CD14-positive monocyte (primary cell): Measurements from ENCODE around the gene UQCR10. TPM values are rescaled to one million over a fixed set of nuclear protein-coding genes. Genes with fewer than 3 reads are reported as not detected.

ENCODE experiments used
- DNase-seq, 3 donors: peaks; one replicate each; pipeline ENCODE4 v3.0.0-alpha.2; 2011 to 2022
- H2AFZ ChIP-seq: 2 replicates; pipeline ENCODE4 v1.6.0; 2012; ENCODE audit warnings: mild to moderate bottlenecking, low read depth, low read length, inconsistent platforms; ENCODE audit not compliant: insufficient read depth, poor library complexity, severe bottlenecking
- H3K27ac ChIP-seq, 2 donors: 1 replicate in 1 of 2; 2 replicates in 1 of 2; pipeline ENCODE4 v1.5.1; 2012 to 2013; ENCODE audit warnings: low read length in 2 of 2, control low read depth in 1 of 2, inconsistent platforms in 1 of 2, low read depth in 1 of 2, mild to moderate bottlenecking in 1 of 2
- H3K27me3 ChIP-seq, 2 donors: one replicate each; pipeline versions ENCODE4 v1.6.0 to v1.6.1; 2011 to 2013; ENCODE audit warnings: low read length in 2 of 2; ENCODE audit not compliant: control insufficient read depth in 2 of 2, insufficient read depth in 2 of 2
- H3K36me3 ChIP-seq, 2 donors: replicated peaks in 1 of 2; 1 replicate in 1 of 2; 2 replicates in 1 of 2; pipeline versions ENCODE4 v1.5.1 to v1.6.1; 2012 to 2013; ENCODE audit warnings: low read length in 2 of 2, control low read depth in 1 of 2, inconsistent platforms in 1 of 2, mild to moderate bottlenecking in 1 of 2; ENCODE audit not compliant: insufficient read depth in 2 of 2, control insufficient read depth in 1 of 2
- H3K4me1 ChIP-seq, 2 donors: 1 replicate in 1 of 2; 2 replicates in 1 of 2; pipeline versions ENCODE4 v1.5.1 to v1.6.1; 2012 to 2013; ENCODE audit warnings: low read length in 2 of 2, control low read depth in 1 of 2, inconsistent platforms in 1 of 2, mild to moderate bottlenecking in 1 of 2, moderate library complexity in 1 of 2; ENCODE audit not compliant: insufficient read depth in 2 of 2, control insufficient read depth in 1 of 2
- H3K4me2 ChIP-seq: replicated peaks from 2 replicates; pipeline ENCODE3; 2012; ENCODE audit warnings: low read length, moderate library complexity, mild to moderate bottlenecking; ENCODE audit not compliant: poor library complexity, severe bottlenecking; ENCODE audit errors: extremely low read depth
- H3K4me3 ChIP-seq, 3 experiments: fragments of 200-600 bp in 1 of 3; sonication (generic) in 1 of 3; replicated peaks in 1 of 3; 1 replicate in 2 of 3; 2 replicates in 1 of 3; pipeline ENCODE4 v1.5.1; 2011 to 2013; ENCODE audit warnings: low read length in 3 of 3, mild to moderate bottlenecking in 3 of 3, control low read depth in 2 of 3, low read depth in 2 of 3, inconsistent platforms in 1 of 3, moderate library complexity in 1 of 3
- H3K79me2 ChIP-seq: 2 replicates; pipeline ENCODE4 v1.6.0; 2012; ENCODE audit warnings: mild to moderate bottlenecking, control low read depth, inconsistent platforms, low read length, moderate library complexity; ENCODE audit not compliant: insufficient read depth
- H3K9ac ChIP-seq: 2 replicates; pipeline ENCODE4 v1.6.0; 2017; ENCODE audit warnings: low read length, mild to moderate bottlenecking; ENCODE audit not compliant: insufficient read depth, poor library complexity, severe bottlenecking
- H3K9me3 ChIP-seq, 2 donors: replicated peaks in 1 of 2; 1 replicate in 1 of 2; 2 replicates in 1 of 2; pipeline versions ENCODE4 v1.5.1 to v1.6.1; 2012 to 2013; ENCODE audit warnings: low read length in 2 of 2, control low read depth in 1 of 2; ENCODE audit not compliant: control insufficient read depth in 1 of 2, insufficient read depth in 1 of 2
- H4K20me1 ChIP-seq: 2 replicates; pipeline ENCODE4 v1.6.0; 2012; ENCODE audit warnings: mild to moderate bottlenecking, low read length, control low read depth, moderate library complexity; ENCODE audit not compliant: insufficient read depth
- H3K27ac Mint-ChIP-seq, 7 donors: one replicate each; pipeline ENCODE4 v1.8.0; 2020; ENCODE audit warnings: mild to moderate bottlenecking in 7 of 7, mixed read lengths in 7 of 7, moderate library complexity in 6 of 7, inconsistent platforms in 2 of 7
- H3K27me3 Mint-ChIP-seq, 3 donors: one replicate each; pipeline ENCODE4 v1.8.0; 2021 to 2022; ENCODE audit warnings: low read depth in 3 of 3, mild to moderate bottlenecking in 3 of 3, mixed read lengths in 3 of 3, moderate library complexity in 3 of 3, inconsistent platforms in 1 of 3
- H3K36me3 Mint-ChIP-seq, 2 donors: one replicate each; pipeline ENCODE4 v1.8.0; 2020; ENCODE audit warnings: mixed read lengths in 2 of 2, inconsistent platforms in 1 of 2, mild to moderate bottlenecking in 1 of 2
- H3K4me1 Mint-ChIP-seq: one replicate; pipeline ENCODE4 v1.8.0; 2020; ENCODE audit warnings: mild to moderate bottlenecking, mixed read lengths
- H3K4me3 Mint-ChIP-seq, 2 donors: one replicate each; pipeline ENCODE4 v1.8.0; 2020; ENCODE audit warnings: mild to moderate bottlenecking in 2 of 2, mixed read lengths in 2 of 2, moderate library complexity in 1 of 2
- H3K9me3 Mint-ChIP-seq, 7 donors: one replicate each; pipeline ENCODE4 v1.8.0; 2020 to 2022; ENCODE audit warnings: mixed read lengths in 7 of 7, mild to moderate bottlenecking in 6 of 7, moderate library complexity in 6 of 7, inconsistent platforms in 2 of 7
- WGBS: methylation state at CpG from one replicate; pipeline ENCODE4 v1.1.5; 2013; ENCODE audit warnings: missing lambda C conversion rate; ENCODE audit not compliant: insufficient coverage; 5-methylcytosine and 5-hydroxymethylcytosine counted together
- intact Hi-C, 2 donors: fragments of 100-400 bp; cut with micrococcal nuclease; formaldehyde crosslinking; loops; one replicate each; pipeline versions ENCODE4 v1.15.0 to v1.15.1; 2023
- polyA plus RNA-seq, 3 donors: library from polyadenylated mRNA; depleted of rRNA in 1 of 3; unstranded in 2 of 3; stranded (reverse) in 1 of 3; fragments of 300-500 nt in 2 of 3; fragments of >200 nt in 1 of 3; fragmentation: Illumina TruSeq in 2 of 3; gene quantifications; 1 replicate in 2 of 3; 2 replicates in 1 of 3; pipeline ENCODE4 v1.2.3, GENCODE V29; 2012 to 2021
- TF ChIP-seq, protein P1 (sequence below): fragments of 200-600 bp; IDR thresholded peaks from one replicate; pipeline ENCODE4 v1.8.0; 2022; ENCODE audit warnings: antibody characterized with exemption, mild to moderate bottlenecking

Gene UQCR10
- polyA plus RNA-seq, 3 donors, result 99.0 to 314 (median 287) TPM

DNA sequence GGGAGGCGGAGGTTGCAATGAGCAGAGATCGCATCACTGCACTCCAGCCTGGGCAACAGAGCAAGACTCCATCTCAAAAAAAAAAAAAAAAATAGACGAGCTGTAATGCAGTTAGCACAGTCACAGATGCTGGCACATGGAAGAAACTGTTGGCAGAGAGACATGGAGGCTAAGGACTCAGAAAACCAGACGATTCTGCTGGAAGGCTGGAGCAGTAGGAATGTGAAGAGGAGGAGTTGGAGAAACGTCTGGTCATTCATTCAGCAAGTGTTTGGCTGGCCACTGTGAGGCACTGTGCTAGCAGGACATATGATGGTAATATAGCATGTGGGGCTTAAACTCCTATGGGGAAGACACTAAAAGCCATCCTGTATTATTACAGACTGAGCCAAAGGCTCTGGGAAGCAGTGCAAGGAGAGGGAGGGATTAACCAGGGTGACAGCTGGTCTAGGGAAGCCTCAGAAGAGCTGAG lies 5.0 kb downstream of the UQCR10 start:
- TF ChIP-seq, protein P1, sequence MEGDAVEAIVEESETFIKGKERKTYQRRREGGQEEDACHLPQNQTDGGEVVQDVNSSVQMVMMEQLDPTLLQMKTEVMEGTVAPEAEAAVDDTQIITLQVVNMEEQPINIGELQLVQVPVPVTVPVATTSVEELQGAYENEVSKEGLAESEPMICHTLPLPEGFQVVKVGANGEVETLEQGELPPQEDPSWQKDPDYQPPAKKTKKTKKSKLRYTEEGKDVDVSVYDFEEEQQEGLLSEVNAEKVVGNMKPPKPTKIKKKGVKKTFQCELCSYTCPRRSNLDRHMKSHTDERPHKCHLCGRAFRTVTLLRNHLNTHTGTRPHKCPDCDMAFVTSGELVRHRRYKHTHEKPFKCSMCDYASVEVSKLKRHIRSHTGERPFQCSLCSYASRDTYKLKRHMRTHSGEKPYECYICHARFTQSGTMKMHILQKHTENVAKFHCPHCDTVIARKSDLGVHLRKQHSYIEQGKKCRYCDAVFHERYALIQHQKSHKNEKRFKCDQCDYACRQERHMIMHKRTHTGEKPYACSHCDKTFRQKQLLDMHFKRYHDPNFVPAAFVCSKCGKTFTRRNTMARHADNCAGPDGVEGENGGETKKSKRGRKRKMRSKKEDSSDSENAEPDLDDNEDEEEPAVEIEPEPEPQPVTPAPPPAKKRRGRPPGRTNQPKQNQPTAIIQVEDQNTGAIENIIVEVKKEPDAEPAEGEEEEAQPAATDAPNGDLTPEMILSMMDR, result peak; percentile 17
- peaks cover 9 to 13% of the 10 kb centered on the region in 2 donors for H3K4me1 ChIP-seq
- no peak overlapping the region for H3K4me3 Mint-ChIP-seq
- H3K27ac Mint-ChIP-seq, result peak overlapping the region in 1 of 7 donors; percentile 87
- no peak for DNase-seq
- H4K20me1 ChIP-seq, result no peaks in the 10 kb centered on the region
- peaks cover 12 to 29% of the 10 kb centered on the region in 2 donors for H3K36me3 ChIP-seq
- H3K9me3 Mint-ChIP-seq, result no peaks in the 10 kb centered on the region
- H3K9ac ChIP-seq, result no peak overlapping the region
- H3K9me3 ChIP-seq, result no peaks in the 10 kb centered on the region
- peaks cover 0 to 2% (median 2%) of the 10 kb centered on the region in 3 donors for H3K27me3 Mint-ChIP-seq
- WGBS, result 81% methylated on average over 5 of the region's 5 CpGs
- peaks cover 14% of the 10 kb centered on the region for H3K4me1 Mint-ChIP-seq
- no peak overlapping the region for H3K4me2 ChIP-seq
- peaks cover 24% of the 10 kb centered on the region for H3K79me2 ChIP-seq
- intact Hi-C loops, result no loop called here
- H3K27ac ChIP-seq, result no peak overlapping the region
- H2AFZ ChIP-seq, result no peak overlapping the region
- no peaks in the 10 kb centered on the region for H3K27me3 ChIP-seq
- peaks cover 20 to 24% of the 10 kb centered on the region in 2 donors for H3K36me3 Mint-ChIP-seq
- H3K4me3 ChIP-seq, result no peak overlapping the region

- intact Hi-C loops, result no loop called here
These were observed 6.1 kb downstream of the UQCR10 start for GRCh38 chr22:29773233-29773632.

More at GRCh38 chr22:29773233-29773632, 6.1 kb downstream of the UQCR10 start:
- Histone ChIP-seq H2AFZ (no peak overlapping the region), H3K27me3 (no peaks in the 10 kb centered on the region), H3K36me3 (peaks cover 12 to 29% of the 10 kb centered on the region in 2 donors), H3K4me1 (peaks cover 2 to 5% of the 10 kb centered on the region in 2 donors), H3K4me2 (no peak overlapping the region), H3K9me3 (no peaks in the 10 kb centered on the region), H4K20me1 (no peaks in the 10 kb centered on the region), H3K79me2 (peaks cover 14% of the 10 kb centered on the region), H3K9ac (no peak overlapping the region), H3K27ac (no peak overlapping the region), H3K4me3 (no peak overlapping the region)
- H3K36me3 Mint-ChIP-seq, result peaks cover 20 to 24% of the 10 kb centered on the region in 2 donors
- TF ChIP-seq, protein P1, result no peak
- H3K4me3 Mint-ChIP-seq, result no peak overlapping the region
- 83% methylated on average over 1 of the region's 2 CpGs for WGBS
- peaks cover 0 to 5% (median 2%) of the 10 kb centered on the region in 3 donors for H3K27me3 Mint-ChIP-seq
- no peak for DNase-seq
- H3K4me1 Mint-ChIP-seq, result peaks cover 6% of the 10 kb centered on the region
- peak overlapping the region in 2 of 7 donors; percentile 36 to 69 for H3K27ac Mint-ChIP-seq
- H3K9me3 Mint-ChIP-seq, result no peaks in the 10 kb centered on the region
